Measurements from ENCODE around the gene RFTN1.

DNA sequence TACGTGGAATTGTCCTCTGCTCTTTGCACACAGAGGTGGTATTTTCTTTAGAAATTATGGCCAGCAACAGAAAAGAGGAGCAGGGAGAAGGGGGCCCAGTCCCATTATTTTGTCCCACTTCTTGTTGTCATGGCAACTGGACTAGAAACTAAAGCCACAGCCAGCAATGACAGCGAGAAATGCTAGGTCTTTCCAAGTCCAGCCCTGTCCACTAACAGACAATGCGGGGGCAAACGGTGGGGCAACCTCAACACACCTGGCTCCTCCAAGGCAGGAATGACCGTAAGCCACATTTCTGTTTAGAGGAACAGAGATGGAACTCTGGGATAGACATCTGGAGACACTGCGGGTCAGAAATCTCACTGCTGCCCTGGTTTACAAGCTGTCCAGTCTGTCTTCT is 107.3 kb downstream of the RFTN1 start:
- TF ChIP-seq ZNF384 (IDR thresholded peaks at IDR 0.05) (no peak), SUZ12 (IDR thresholded peaks at IDR 0.05) (no peak), LEF1 (IDR thresholded peaks at IDR 0.05; ENCODE audit: borderline replicate concordance) (no peak), SP1 (IDR thresholded peaks at IDR 0.05) (no peak), FOXM1 (IDR thresholded peaks at IDR 0.05; ENCODE audit: borderline replicate concordance) (no peak), L3MBTL2 (conservative IDR thresholded peaks at IDR 0.05) (no peak), NFRKB (IDR thresholded peaks at IDR 0.05) (no peak), TARDBP (IDR thresholded peaks at IDR 0.05) (no peak)
- TF ChIP-seq, protein P1, sequence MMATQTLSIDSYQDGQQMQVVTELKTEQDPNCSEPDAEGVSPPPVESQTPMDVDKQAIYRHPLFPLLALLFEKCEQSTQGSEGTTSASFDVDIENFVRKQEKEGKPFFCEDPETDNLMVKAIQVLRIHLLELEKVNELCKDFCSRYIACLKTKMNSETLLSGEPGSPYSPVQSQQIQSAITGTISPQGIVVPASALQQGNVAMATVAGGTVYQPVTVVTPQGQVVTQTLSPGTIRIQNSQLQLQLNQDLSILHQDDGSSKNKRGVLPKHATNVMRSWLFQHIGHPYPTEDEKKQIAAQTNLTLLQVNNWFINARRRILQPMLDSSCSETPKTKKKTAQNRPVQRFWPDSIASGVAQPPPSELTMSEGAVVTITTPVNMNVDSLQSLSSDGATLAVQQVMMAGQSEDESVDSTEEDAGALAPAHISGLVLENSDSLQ (IDR thresholded peaks at IDR 0.05) = no peak

All from HEK293T (cell line).